VCaP (cell line): ENCODE results near the gene FAM131A.
A peak's percentile ranks its signal among the peaks of the same experiment; 100 is the strongest.

Experiments used
- H3K27ac ChIP-seq: fragments of 450-650 bp; 2 replicates; pipeline ENCODE4 v1.5.1; 2017
- TF ChIP-seq, protein P1 (sequence below): fragments of 450-650 bp; conservative IDR thresholded peaks from 2 replicates; pipeline ENCODE4 v1.5.1; 2017; ENCODE audit warnings: mild to moderate bottlenecking, moderate library complexity

FAM131A gene

GRCh38 chr3:184350618-184351017, 13.2 kb downstream of the FAM131A start:
- H3K27ac ChIP-seq: no peak overlapping the region
- TF ChIP-seq, protein P1, sequence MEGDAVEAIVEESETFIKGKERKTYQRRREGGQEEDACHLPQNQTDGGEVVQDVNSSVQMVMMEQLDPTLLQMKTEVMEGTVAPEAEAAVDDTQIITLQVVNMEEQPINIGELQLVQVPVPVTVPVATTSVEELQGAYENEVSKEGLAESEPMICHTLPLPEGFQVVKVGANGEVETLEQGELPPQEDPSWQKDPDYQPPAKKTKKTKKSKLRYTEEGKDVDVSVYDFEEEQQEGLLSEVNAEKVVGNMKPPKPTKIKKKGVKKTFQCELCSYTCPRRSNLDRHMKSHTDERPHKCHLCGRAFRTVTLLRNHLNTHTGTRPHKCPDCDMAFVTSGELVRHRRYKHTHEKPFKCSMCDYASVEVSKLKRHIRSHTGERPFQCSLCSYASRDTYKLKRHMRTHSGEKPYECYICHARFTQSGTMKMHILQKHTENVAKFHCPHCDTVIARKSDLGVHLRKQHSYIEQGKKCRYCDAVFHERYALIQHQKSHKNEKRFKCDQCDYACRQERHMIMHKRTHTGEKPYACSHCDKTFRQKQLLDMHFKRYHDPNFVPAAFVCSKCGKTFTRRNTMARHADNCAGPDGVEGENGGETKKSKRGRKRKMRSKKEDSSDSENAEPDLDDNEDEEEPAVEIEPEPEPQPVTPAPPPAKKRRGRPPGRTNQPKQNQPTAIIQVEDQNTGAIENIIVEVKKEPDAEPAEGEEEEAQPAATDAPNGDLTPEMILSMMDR: no peak

DNA sequence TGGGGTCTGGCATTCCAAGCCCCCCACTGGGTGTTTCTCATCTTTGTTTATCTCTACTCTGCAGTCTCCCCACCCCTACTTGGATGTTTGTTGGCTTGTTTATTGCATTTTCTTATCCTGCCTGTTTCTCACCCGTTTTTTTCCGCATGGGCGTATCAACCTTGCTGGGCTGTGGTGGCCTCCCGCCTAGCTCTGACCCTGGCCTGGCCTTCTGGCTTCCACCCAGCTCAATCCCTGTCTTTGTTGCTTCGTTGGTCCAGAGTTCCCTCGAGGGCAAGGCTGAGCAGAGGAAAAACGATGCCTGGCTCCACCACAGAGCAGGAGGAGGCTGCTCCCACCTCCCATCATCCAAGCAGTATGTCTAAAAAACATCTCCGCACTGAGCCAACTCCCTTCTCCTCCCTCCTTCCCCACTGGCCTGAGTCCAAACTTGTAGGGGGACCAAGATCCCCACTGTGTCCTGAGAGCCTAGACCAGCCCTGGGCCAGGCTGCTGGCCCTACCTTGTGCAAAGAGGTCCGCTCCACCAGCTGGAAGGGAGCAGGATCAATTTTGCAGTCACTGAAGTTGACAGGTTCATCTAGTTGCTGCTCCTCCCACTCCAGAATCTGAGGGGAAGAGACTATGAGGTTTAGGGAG, 14.2 kb downstream of the FAM131A start:
- TF ChIP-seq, protein P1: no peak
- no peak overlapping the region for H3K27ac ChIP-seq

- TF ChIP-seq, protein P1: no peak
- H3K27ac ChIP-seq: no peak overlapping the region
Observed at GRCh38 chr3:184352149-184352785, 14.9 kb downstream of the FAM131A start.

GRCh38 chr3:184352897-184353545, 15.6 kb downstream of the FAM131A start:
- TF ChIP-seq, protein P1: no peak

GRCh38 chr3:184353546-184353941, 16.1 kb downstream of the FAM131A start:
- H3K27ac ChIP-seq: no peak overlapping the region
- TF ChIP-seq, protein P1: no peak

More at GRCh38 chr3:184352897-184353545, 15.6 kb downstream of the FAM131A start:
- H3K27ac ChIP-seq: no peak overlapping the region

- no peak overlapping the region for H3K27ac ChIP-seq
- TF ChIP-seq, protein P1: peak; percentile 87
Observed at GRCh38 chr3:184354121-184354728, 16.8 kb downstream of the FAM131A start.

GRCh38 chr3:184354754-184355153, 17.4 kb downstream of the FAM131A start:
- TF ChIP-seq, protein P1: no peak
- H3K27ac ChIP-seq: no peak overlapping the region
